ENCODE measurements around the gene TSC1.
A peak's percentile ranks its signal among the peaks of the same experiment; 100 is the strongest.

The TSC1 gene

DNA sequence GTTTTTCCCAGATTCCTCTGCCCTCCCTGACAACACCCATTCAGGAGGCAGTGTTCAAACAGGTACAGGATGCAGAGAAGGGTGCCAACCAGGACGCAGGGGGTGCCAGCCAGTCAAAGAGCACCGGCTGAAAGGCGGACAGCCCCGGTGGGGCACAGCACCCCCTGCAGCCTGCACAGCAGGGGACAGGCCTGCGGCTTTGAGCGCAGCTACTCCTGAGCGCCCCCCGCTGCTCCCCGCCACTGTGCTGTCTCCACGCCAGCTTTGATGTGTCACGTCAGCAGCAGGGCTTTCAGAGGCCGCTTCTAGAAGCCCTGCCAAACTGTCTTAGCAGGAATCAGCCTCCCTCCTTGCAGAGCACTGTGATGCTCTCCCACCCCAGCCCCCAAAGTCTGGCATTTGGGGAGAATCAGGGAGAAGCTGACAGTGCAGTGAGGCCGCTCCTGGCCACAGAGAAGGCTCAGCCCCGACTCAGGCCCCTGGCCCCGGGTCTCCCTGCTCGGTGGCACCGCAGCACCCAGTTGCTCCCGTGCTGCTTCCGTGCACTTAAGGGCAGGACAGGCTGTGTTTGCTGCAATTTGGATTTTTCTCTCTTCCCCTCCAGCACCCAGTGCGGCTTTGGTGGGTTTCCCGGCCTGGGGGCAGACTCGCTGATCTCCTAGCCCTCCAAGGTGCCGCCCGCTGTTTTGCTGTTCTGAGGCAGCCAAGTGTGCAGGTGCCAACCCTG is 86.6 kb downstream of the TSC1 start:
- no peak for DNase-seq

DNA sequence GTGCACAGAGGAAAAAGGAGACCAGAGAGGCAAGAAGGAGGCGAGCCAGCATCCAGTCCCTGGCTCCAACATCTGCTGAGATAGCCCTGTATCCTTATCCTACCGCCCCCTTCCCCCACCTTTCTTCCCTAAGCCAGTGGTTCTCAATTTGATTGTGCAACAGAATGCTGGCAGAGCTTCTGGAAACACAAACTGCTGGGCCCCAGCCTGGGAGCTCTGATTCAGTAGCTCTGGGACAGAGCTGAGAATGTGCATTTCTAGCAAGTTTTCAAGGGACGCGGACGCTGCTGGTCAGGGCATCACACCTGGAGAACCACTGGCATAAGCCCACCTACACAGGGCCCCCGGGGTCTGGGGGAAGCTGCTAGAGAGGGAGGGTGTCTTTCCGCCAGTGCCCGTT is 87.4 kb downstream of the TSC1 start:
- no peak for DNase-seq

DNA sequence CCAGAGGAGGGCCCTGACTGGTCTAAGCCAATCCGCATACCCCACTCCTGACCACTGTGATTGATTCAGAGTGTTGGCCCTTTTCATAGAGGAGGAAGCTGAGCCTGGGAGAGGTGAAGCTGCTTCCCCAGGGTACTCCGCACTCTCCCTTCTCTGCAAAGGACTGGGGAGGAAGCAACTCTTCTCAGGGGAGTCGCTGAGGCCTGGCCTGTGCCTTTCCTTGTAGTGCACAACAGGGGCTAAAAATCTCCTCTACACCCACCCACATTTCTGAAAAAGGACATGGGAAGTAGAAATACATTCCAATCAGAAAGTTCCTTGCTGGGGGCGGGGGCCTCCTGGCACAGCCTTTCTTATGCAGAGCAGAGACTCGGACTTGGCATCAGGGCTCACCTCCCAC is 88.5 kb downstream of the TSC1 start:
- DNase-seq: no peak

DNA sequence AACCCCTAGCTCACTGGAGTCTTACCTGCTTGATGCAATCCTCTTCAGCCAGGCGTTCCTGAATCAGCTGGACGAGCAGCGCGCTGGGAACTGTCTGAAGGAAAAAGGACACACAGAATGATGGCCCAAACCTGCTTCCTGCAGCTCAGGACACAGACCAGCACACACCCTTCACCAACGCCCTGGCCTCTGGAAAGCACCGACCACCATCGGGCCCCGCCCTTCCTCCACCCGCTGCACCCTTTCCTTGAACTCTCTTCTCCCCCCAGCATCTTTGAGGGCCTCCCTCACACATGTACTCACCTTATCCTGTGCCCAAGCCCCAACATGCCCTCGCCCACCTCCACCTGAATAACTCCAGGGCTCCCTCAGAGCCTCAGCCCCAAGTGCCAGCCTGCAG is 89.6 kb downstream of the TSC1 start:
- no peak for DNase-seq

DNA sequence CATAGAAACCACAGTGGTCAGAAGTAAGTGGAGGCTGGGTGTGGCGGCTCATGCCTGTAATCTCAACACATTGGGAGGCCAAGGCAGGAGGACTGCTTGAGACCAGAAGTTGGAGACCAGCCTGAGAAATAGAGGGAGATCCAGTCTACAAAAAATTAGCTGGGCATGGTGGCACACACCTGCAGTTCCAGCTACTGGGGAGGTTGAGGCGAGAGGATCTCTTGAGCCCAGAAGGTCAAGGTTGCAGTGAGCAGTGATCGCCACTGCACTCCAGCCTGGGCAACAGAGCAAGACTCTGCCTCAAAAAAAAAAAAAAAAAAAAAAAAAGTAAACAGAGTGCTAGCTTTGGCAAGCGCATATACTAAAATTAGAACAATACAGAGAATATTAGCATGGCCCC is 90.9 kb downstream of the TSC1 start:
- DNase-seq: no peak

DNA sequence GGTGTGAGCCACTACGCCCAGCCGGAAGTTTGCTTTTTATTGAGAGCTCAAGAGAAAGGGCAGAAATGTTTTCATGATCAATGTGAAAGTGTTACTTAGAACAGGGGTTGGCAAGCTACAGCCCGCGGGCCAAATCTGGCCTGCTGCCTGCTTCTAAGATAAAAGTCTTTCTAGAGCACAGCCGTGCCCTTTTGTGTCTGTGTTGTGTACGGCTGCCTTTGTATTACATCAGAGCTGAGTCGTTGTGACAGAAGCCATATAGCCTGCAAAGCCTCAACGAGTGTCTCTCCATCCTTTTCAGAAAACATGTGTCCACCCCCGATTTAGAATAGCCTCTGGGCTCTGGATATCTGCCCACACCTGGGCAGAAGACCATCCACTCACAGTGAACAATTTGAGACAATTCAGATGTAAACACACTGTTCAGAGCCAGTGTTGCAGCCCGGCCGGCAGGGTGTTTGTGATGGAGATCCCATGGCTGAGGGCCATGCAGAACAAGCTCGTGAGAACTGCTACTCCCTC is 95.2 kb downstream of the TSC1 start:
- peak; percentile 3 for DNase-seq

DNA sequence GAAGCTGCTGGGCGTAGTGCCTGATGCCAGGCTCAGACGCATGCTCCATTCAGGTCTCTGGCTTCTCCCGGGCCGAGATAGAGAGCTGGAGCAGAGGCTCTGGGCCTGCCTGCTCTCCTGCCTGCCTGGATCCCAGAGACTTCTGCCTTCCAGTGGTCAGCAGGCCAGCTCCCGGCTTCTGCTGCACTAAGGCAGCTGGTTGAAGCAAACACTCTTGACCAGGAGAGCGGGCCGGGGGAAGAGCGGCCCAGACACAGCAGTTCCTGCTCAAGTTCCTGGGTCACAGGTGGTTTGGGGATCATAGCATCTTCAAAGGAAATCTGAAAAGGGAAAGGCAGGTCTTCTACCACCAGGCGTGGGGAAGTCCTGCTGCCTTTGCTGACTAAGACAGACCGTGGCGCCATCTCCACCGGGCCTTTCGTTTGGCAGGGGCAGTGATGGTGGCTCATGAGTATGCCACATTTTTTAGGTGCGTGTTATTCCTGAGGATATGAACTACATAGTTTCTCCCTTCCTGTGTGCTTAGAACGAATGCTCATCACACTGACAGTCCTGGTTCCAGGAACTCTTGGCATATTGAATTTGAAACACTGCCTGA is 97.4 kb downstream of the TSC1 start:
- no peak for DNase-seq

DNA sequence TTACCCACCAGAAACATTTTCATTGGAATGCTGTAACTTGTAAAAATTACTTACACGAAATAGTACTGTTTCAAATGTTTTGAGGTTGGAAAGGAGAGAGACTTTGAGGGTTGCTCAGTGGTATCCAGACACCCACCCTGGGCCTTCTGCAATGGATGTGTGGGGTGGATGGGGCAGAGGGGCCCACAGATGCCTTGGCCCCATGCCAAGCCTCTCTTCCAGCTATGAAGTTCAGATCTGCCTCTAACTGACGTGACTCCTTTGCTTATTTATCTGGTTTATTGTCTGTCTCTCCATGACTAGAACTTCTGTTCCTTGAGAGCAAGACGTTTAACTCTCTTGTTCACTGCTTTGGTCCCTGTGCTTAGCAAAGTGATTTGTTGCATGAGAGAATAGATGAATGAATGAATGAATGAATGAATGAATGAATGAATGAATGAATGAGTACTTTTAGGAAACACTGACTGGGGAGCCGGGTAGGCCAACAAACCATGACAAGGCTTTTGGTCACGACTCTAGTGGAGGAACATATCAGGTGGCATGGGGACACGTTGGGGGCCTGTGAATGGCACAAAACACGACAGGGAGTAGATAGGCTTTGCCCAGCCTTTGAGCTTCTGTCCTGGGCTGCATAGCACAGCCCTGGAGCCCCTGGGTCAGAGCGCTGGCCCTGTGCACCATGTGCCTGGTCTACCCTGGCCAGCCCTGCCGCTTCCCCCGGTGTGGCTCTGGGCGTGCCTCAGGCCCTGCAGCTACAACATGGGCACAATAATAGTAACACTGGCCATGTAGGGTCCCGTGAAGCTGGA is 98.1 kb downstream of the TSC1 start:
- DNase-seq: no peak

DNA sequence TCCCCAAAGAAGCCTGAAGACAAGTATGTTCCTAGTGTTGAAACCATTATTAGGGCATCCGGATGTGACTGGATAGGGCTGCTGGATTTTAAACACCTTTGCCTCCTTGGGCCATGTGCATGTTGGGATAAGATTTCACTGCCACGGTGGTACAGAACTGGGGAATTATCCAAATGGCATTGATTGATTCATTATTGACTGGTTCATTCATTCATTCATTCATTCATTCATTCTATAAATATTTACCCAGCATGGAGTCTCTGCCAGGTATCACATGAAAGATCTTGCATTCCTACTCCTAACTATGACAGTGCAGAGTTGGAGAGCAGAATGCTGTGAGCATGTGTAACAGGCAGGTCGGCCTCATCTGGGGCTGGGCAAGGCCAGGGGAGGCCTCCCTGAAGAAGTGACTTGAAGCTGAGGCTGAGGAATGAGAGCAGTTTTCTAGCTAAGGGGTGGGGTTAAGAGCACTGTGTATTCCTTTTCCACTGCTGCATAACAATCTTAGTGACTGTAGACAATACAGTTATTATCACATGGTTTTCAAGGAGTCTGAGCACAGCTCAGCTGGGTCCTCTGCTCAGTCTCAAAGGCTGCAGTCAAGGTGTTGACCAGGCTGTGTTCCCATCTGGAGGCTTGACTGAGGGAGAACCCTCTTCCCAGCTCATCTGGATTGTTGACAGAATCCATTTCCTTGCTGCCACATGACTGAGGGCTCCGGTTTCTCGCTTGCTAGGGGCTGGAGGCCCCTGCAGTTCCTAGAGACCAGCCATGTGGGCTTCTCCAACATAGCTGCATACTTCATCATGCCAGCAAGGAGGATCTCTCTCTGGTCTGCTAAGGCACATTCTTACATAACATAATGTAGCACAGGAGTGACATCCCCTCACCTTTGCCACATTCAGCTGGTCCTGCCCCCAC is 102.0 kb downstream of the TSC1 start:
- DNase-seq: no peak

Data from CD4-positive, alpha-beta T cell treated with Interleukin-6 for 4 hours (primary cell).